CD4-positive, alpha-beta T cell (primary cell): Measurements from ENCODE around the gene PCDHA2. TPM values are rescaled to one million over a fixed set of nuclear protein-coding genes. Genes with fewer than 3 reads are reported as not detected.
"Not testable (repeated sequence)": the region's sequence is repeated elsewhere in the genome, so short reads cannot be mapped to it uniquely, and the experiment has no call there.

ENCODE experiments used
- ATAC-seq: fragments of 200-7000 bp; cut with Tn5 transposase; one replicate; pipeline ENCODE4 v1.10.0; 2022; ENCODE audit warnings: mild to moderate bottlenecking; ENCODE audit not compliant: poor library complexity
- CTCF ChIA-PET: fragments of 350-600 bp; sonication (Branson Sonifier 250); formaldehyde crosslinking; loops from one replicate; lab custom pipeline; 2021; ENCODE audit warnings: antibody characterized with exemption, inconsistent platforms; lab: Charles Lee
- POLR2A ChIA-PET: fragments of 350-600 bp; sonication (Branson Sonifier 250); formaldehyde crosslinking; loops from one replicate; lab custom pipeline; 2021; ENCODE audit warnings: antibody characterized with exemption, inconsistent platforms; lab: Charles Lee
- DNase-seq, 14 experiments: peaks; one replicate each; pipeline ENCODE4 v3.0.0-alpha.2; 2013 to 2020; ENCODE audit warnings: mixed read lengths in 2 of 14
- H3K27ac ChIP-seq, 2 donors: one replicate each; pipeline versions ENCODE4 v1.5.1 to v1.7.0; 2013; ENCODE audit warnings: low read length in 2 of 2, low read depth in 1 of 2, mild to moderate bottlenecking in 1 of 2
- H3K27me3 ChIP-seq, 2 experiments: 1 replicate in 1 of 2; 2 replicates in 1 of 2; pipeline versions ENCODE4 v1.6.1 to v1.7.0; 2013; ENCODE audit warnings: low read length in 2 of 2, control low read depth in 1 of 2, mild to moderate bottlenecking in 1 of 2, moderate library complexity in 1 of 2; ENCODE audit not compliant: insufficient read depth in 2 of 2, control insufficient read depth in 1 of 2
- H3K36me3 ChIP-seq: one replicate; pipeline ENCODE4 v1.6.1; 2013; ENCODE audit warnings: low read length, control low read depth; ENCODE audit not compliant: insufficient read depth
- H3K4me1 ChIP-seq: one replicate; pipeline ENCODE4 v1.6.1; 2013; ENCODE audit warnings: low read length, control low read depth; ENCODE audit not compliant: insufficient read depth
- H3K4me3 ChIP-seq: one replicate; pipeline ENCODE4 v1.5.1; 2013; ENCODE audit warnings: mild to moderate bottlenecking, low read length, moderate library complexity
- H3K9me3 ChIP-seq, 2 experiments: 1 replicate in 1 of 2; 2 replicates in 1 of 2; pipeline versions ENCODE4 v1.6.1 to v1.7.0; 2013; ENCODE audit warnings: low read length in 2 of 2, mild to moderate bottlenecking in 2 of 2, control low read depth in 1 of 2, moderate library complexity in 1 of 2; ENCODE audit not compliant: control insufficient read depth in 1 of 2, insufficient read depth in 1 of 2
- H3K27ac Mint-ChIP-seq: one replicate; pipeline ENCODE4 v1.8.0; 2020; ENCODE audit warnings: mixed read lengths
- H3K27me3 Mint-ChIP-seq: one replicate; pipeline ENCODE4 v1.8.0; 2021; ENCODE audit warnings: mixed read lengths
- H3K36me3 Mint-ChIP-seq: one replicate; pipeline ENCODE4 v1.8.0; 2021; ENCODE audit warnings: low read depth, mixed read lengths
- H3K4me1 Mint-ChIP-seq: one replicate; pipeline ENCODE4 v1.8.0; 2021; ENCODE audit warnings: low read depth, mixed read lengths
- H3K4me3 Mint-ChIP-seq: one replicate; pipeline ENCODE4 v1.8.0; 2020; ENCODE audit warnings: mild to moderate bottlenecking, mixed read lengths
- H3K9me3 Mint-ChIP-seq: one replicate; pipeline ENCODE4 v1.8.0; 2020; ENCODE audit warnings: mixed read lengths
- intact Hi-C, 2 experiments: fragments of 100-400 bp; cut with DNase I in 1 of 2; cut with micrococcal nuclease in 1 of 2; formaldehyde crosslinking; loops; one replicate each; pipeline versions ENCODE4 v1.15.1 to v1.9.0; 2023 to 2025; cut with DNase I, micrococcal nuclease
- total RNA-seq, 174 experiments: library from RNA in 2 of 174; stranded (reverse) in 2 of 174; gene quantifications; one replicate each; pipeline ENCODE4 v1.2.3 and lab custom pipeline; 2021 to 2026
- TF ChIP-seq, protein P1 (sequence below): fragments of 200-600 bp; IDR thresholded peaks from one replicate; pipeline ENCODE4 v1.8.0; 2022; ENCODE audit warnings: antibody characterized with exemption, mild to moderate bottlenecking

The PCDHA2 gene
- total RNA-seq, 2 experiments from 2014 or later = not detected

- no peak overlapping the region for H3K27ac ChIP-seq
- Mint-ChIP-seq H3K4me1 (no peaks in the 10 kb centered on the region), H3K27ac (no peak overlapping the region), H3K36me3 (peaks cover 45% of the 10 kb centered on the region), H3K4me3 (no peak overlapping the region), H3K27me3 (no peaks in the 10 kb centered on the region), H3K9me3 (peaks cover 8% of the 10 kb centered on the region)
- H3K9me3 ChIP-seq = peaks cover 33 to 89% of the 10 kb centered on the region in 2 experiments
- intact Hi-C loops = no loop called here
- H3K36me3 ChIP-seq = no peaks in the 10 kb centered on the region
- ChIA-PET CTCF (no interaction called here), POLR2A (no interaction called here)
- H3K4me1 ChIP-seq = no peaks in the 10 kb centered on the region
- DNase-seq = no peak
- TF ChIP-seq, protein P1, sequence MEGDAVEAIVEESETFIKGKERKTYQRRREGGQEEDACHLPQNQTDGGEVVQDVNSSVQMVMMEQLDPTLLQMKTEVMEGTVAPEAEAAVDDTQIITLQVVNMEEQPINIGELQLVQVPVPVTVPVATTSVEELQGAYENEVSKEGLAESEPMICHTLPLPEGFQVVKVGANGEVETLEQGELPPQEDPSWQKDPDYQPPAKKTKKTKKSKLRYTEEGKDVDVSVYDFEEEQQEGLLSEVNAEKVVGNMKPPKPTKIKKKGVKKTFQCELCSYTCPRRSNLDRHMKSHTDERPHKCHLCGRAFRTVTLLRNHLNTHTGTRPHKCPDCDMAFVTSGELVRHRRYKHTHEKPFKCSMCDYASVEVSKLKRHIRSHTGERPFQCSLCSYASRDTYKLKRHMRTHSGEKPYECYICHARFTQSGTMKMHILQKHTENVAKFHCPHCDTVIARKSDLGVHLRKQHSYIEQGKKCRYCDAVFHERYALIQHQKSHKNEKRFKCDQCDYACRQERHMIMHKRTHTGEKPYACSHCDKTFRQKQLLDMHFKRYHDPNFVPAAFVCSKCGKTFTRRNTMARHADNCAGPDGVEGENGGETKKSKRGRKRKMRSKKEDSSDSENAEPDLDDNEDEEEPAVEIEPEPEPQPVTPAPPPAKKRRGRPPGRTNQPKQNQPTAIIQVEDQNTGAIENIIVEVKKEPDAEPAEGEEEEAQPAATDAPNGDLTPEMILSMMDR = no peak
- no peak for ATAC-seq
- no peaks in the 10 kb centered on the region for H3K27me3 ChIP-seq
- H3K4me3 ChIP-seq = no peak overlapping the region
Observed at GRCh38 chr5:140767444-140767843, 27.2 kb upstream of the PCDHA2 start.

DNA sequence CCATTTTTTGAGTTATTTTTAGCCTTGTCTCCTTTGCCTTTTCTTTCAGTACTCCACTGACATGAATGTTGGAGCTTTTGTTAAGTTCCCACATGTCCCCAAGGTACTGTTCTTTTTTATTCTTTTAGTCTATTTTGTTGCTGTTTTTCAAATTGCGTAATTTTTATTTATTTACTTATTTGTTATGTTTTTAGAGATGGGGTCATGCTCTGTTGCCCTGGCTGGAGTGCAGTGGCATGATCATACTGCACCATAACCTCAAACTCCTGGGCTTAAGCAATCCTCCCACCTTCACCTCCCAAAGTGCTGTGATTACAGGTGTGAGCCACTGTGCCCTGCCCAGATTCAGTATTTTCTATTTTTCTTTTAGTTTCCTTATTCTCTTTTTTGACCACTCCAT is 14.1 kb upstream of the PCDHA2 start:
- H3K4me3 Mint-ChIP-seq = no peak overlapping the region
- H3K27me3 ChIP-seq = peaks cover 3 to 5% of the 10 kb centered on the region in 2 experiments
- H3K4me1 Mint-ChIP-seq = no peaks in the 10 kb centered on the region
- no peak for ATAC-seq
- no peaks in the 10 kb centered on the region for H3K4me1 ChIP-seq
- H3K27ac ChIP-seq = no peak overlapping the region
- POLR2A ChIA-PET = no interaction called here
- CTCF ChIA-PET = no interaction called here
- H3K36me3 Mint-ChIP-seq = peaks cover 45% of the 10 kb centered on the region
- H3K9me3 ChIP-seq = peaks cover 36 to 84% of the 10 kb centered on the region in 2 experiments
- H3K9me3 Mint-ChIP-seq = peaks cover 24% of the 10 kb centered on the region
- no peaks in the 10 kb centered on the region for H3K36me3 ChIP-seq
- TF ChIP-seq, protein P1 = no peak
- peaks cover 37% of the 10 kb centered on the region for H3K27me3 Mint-ChIP-seq
- H3K4me3 ChIP-seq = no peak overlapping the region
- intact Hi-C loops = no loop called here
- no peak overlapping the region for H3K27ac Mint-ChIP-seq
- no peak for DNase-seq

DNA sequence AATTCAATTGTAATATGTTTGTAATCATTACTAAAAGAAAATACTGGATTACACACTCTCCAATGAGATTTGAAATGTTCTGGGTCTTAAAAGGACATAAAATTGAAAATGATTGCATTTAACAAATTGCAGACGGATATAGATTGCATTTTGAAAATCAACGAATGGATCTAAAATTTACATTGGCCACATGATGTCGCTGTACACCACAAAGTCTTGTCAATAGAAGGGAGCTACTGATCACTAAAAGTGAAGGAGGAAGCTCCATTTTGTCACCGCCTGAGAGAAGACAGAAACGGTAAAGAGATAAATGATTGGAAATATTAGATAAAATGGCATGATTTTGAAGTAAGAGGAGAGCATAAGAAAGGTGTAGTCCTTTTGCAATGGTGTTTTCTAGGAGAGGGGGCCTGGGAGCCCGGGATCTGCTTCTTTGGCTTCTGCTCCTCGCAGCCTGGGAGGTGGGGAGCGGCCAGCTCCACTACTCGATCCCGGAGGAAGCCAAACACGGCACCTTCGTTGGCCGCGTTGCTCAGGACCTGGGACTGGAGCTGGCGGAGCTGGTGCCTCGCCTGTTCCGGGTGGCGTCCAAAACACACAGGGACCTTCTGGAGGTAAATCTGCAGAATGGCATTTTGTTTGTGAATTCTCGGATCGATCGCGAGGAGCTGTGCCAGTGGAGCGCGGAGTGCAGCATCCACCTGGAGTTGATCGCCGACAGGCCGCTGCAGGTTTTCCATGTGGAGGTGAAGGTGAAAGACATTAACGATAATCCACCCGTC is 8.6 kb upstream of the PCDHA2 start, which contains the start of gene PCDHA1:
Gene PCDHA1 (plus strand): TSS at position 236 of the 782 bp plus-strand sequence.
- H3K27ac Mint-ChIP-seq = no peak within 1 kb of the TSS
- H3K9me3 Mint-ChIP-seq = peaks cover 25% of the 10 kb centered on the region

GRCh38 chr5:140787422-140787821 is 7.2 kb upstream of the PCDHA2 start:
- H3K27me3 ChIP-seq = peaks cover 21% of the 10 kb centered on the region in 2 experiments
- H3K4me1 ChIP-seq, H3K27ac ChIP-seq, H3K4me3 Mint-ChIP-seq, intact Hi-C loops, H3K36me3 ChIP-seq, POLR2A ChIA-PET, CTCF ChIA-PET, H3K4me3 ChIP-seq, DNase-seq, H3K4me1 Mint-ChIP-seq, H3K27ac Mint-ChIP-seq, ATAC-seq: not testable (repeated sequence)
- peaks cover 43% of the 10 kb centered on the region for H3K36me3 Mint-ChIP-seq
- H3K9me3 ChIP-seq = peaks cover 42 to 77% of the 10 kb centered on the region in 2 experiments
- peaks cover 76% of the 10 kb centered on the region for H3K27me3 Mint-ChIP-seq
- H3K9me3 Mint-ChIP-seq = peaks cover 22% of the 10 kb centered on the region

More for the DNA sequence above, 8.6 kb upstream of the PCDHA2 start, which contains the start of gene PCDHA1:
- Histone ChIP-seq H3K9me3 (peaks cover 47 to 90% of the 10 kb centered on the region in 2 experiments), H3K4me3 (no peak within 1 kb of the TSS), H3K36me3 (no peaks in the 10 kb centered on the region), H3K4me1 (no peaks in the 10 kb centered on the region), H3K27ac (no peak within 1 kb of the TSS), H3K27me3 (peaks cover 21% of the 10 kb centered on the region in 2 experiments)
- ATAC-seq = no peak
- intact Hi-C loops = no loop called here
- ChIA-PET POLR2A (no interaction called here), CTCF (no interaction called here)
- TF ChIP-seq, protein P1 = no peak
- no peaks in the 10 kb centered on the region for H3K4me1 Mint-ChIP-seq
- DNase-seq = no peak
- no peak within 1 kb of the TSS for H3K4me3 Mint-ChIP-seq
- peaks cover 72% of the 10 kb centered on the region for H3K27me3 Mint-ChIP-seq
- H3K36me3 Mint-ChIP-seq = peaks cover 40% of the 10 kb centered on the region

DNA sequence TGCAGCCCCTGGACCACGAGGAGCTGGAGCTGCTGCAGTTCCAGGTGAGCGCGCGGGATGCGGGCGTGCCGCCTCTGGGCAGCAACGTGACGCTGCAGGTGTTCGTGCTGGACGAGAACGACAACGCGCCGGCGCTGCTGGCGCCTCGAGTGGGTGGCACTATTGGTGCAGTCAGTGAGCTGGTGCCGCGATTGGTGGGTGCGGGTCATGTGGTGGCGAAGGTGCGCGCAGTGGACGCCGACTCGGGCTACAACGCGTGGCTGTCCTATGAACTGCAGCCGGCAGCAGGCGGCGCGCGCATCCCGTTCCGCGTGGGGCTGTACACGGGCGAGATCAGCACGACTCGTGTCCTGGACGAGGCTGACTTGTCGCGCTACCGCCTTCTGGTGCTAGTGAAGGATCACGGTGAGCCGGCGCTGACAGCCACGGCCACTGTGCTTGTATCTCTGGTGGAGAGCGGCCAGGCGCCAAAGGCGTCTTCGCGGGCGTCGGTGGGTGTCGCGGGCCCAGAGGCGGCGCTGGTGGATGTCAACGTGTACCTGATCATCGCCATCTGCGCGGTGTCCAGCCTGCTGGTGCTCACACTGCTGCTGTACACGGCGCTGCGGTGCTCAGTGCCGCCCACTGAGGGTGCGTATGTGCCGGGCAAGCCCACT is 6.7 kb upstream of the PCDHA2 start:
- H3K4me1 ChIP-seq, H3K4me1 Mint-ChIP-seq, H3K36me3 ChIP-seq, H3K4me3 ChIP-seq, POLR2A ChIA-PET, intact Hi-C loops, H3K4me3 Mint-ChIP-seq, DNase-seq, CTCF ChIA-PET, H3K27ac ChIP-seq, H3K27ac Mint-ChIP-seq, ATAC-seq: not testable (repeated sequence)
- Histone ChIP-seq H3K27me3 (peaks cover 25% of the 10 kb centered on the region in 2 experiments), H3K9me3 (peaks cover 36 to 76% of the 10 kb centered on the region in 2 experiments)
- peaks cover 76% of the 10 kb centered on the region for H3K27me3 Mint-ChIP-seq
- H3K36me3 Mint-ChIP-seq = peaks cover 43% of the 10 kb centered on the region
- peaks cover 22% of the 10 kb centered on the region for H3K9me3 Mint-ChIP-seq
